Astrocyte of the hippocampus (primary cell): ENCODE results near the gene MRPL44.
A peak's percentile ranks its signal among the peaks of the same experiment; 100 is the strongest.

Experiments used
- DNase-seq: peaks from one replicate; pipeline ENCODE4 v3.0.0; 2011; ENCODE audit warnings: low read depth, low spot score

Gene MRPL44

DNA sequence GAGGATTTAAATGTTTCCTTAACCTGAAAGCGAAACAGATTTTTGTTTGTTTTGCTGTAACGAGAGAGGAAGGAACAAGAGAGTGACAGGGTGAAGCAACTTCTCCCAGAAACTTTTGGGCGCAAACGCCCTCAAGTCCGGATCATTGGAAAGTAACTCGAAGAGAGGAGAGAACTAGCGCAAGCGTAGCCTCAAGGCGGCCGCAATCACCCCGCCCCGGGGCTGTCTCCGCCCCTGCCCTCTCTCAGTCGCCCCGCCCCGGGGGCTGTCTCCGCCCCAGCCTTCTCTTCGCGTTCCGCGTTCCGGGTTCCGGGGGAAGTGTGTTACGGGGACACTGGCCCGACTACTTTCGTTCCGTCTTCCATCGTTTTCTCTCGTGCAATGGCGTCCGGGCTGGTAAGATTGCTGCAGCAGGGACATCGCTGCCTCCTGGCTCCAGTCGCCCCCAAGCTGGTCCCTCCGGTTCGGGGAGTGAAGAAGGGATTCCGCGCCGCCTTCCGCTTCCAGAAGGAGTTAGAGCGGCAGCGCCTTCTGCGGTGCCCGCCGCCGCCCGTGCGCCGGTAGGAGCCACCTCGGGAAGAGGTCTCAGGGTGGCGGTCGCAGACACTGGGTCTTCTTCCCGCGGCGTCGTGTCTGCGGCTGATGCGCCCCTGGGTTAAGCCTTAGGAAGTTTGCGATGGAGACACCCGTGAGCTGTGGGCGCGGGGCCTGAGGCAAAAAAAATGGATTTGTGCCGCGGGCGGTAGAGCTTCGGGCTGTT is at the start of gene MRPL44:
TSS of gene MRPL44 (plus strand) at position 372 of the 760 bp plus-strand sequence. CDS start at position 382, 10 bp downstream.
- DNase-seq: peak; percentile 98

- DNase-seq: no peak
Observed at GRCh38 chr2:223908304-223908998, 48.8 kb upstream of the MRPL44 start.

DNA sequence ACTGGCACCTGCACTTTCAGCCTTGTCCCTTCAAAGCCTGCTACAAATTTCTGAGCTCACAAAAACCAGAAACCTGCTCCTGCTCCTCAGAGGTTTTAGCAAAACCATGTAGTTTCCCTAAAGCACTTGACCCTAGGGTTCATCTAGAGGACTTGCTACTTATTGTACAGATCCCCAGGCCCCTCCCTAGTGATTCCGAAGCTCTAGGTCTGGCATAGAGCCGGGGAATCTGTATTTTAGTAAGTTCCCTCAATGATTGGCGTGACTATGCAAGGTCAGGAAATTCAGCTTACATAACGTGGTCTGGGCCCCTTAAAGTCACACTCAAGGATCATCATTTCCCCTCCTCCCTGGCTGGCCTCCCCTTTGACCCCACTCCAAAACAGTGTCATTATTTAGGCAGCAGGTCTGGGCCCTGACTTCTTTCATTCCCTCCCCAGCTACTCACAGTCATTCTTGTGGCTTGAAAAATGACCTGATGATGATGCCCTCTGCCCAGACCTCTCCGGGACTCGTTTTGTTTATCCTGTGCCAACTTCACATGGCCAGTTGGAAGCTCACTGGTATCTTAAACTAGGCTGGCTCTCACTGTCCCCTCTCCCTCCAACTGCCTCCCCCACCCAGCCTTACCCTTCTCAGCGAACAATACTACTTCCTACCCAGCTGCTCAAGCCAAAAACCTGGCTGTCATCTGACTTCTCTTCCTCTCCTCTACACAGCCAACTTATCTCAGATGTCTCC is 48.1 kb upstream of the MRPL44 start:
- DNase-seq: no peak

DNA sequence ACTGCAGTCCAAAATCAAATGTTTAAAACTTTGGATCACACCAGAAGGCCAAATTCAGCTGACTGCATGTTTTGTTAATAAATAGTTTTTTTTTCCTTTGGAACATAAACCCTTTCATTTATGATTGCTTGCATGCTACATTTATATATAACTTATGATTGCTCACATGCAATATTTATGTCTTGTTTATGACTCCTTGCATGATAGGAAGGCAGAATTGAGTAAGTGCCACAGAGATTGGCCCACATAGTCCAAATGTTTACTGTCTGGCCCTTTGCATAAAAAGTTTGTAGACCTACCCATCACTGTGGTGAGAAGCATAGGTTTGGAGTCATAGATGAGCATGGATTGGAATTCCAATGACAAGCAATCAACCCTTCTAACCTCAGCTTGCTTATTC is 42.9 kb upstream of the MRPL44 start:
- DNase-seq: no peak

DNA sequence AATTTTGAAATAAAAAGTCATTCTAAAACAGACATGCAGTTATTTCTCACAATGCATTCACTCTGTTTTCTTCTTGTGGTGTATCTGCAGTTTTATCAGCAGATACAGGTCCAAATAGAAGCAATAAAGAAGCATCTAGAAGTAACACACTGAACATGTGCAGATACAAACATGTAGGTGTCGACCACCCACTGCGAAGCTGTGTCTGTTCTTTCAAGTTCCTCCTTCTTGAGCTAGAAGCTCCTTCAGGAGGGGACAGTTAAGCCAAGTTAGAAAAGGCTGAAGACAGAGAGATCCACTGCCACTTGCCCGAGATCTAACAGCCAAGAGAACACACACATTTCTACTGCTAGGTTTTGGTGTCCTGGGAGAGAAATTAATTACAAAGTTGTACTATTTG is 42.2 kb upstream of the MRPL44 start:
- DNase-seq: no peak

DNA sequence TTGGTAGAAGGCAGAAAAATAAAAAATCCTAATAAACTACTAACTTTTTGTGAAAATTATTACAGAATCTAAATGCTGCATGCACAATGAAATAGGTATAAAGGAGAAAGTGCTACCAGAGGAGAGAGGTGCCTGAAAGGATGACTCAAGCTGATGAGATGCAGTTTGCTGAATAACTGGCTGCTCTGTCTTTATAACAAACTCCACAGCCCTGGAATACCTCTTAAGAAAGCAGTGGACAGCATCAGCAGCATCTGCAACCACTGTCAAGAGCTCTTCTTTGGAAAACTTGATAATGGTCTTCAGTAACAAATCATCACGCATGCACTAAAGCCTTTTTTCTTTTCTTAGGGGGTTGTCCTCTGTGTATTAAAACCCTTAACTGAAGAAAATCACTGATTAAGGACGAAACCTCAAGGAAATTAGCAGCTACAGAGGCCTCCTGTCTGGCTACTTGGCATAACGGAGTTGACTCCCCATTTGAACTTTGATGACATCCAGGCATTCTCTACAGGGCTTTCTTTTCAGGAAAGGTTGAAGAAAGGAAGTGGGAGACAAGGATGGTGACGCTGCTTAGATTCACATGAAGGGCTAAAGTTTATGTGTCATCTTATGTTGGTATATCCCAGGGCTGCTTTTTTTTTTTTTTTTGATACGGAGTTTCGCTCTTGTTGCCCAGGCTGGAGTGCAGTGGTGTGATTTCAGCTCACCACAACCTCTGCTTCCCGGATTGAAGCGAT is 40.9 kb upstream of the MRPL44 start:
- DNase-seq: no peak

GRCh38 chr2:223918671-223919134 is 38.6 kb upstream of the MRPL44 start:
- no peak for DNase-seq

DNA sequence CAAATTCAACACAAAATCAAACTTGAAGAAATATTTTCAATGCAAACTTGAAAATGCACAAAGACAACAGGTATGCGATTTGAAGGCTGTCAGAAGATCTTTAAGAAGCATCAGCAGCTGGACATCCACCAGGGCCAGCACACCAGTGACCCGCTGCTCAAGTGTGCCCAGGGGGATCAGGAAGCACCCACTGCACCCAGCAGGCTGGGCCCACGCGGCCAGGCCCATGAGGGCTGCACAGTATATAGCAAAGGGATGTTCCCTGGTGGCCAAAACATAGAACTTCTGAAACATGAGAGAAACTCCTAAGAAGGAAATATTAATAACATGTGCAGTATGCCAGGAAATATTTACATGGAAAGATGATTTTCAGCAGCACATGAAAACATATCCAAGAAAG is 37.2 kb upstream of the MRPL44 start:
- no peak for DNase-seq

- DNase-seq: no peak
Observed at GRCh38 chr2:223921204-223921603, 36.1 kb upstream of the MRPL44 start.

GRCh38 chr2:223922308-223922707 is 35.0 kb upstream of the MRPL44 start:
- no peak for DNase-seq

GRCh38 chr2:223923976-223924375 is 33.3 kb upstream of the MRPL44 start:
- no peak for DNase-seq

DNA sequence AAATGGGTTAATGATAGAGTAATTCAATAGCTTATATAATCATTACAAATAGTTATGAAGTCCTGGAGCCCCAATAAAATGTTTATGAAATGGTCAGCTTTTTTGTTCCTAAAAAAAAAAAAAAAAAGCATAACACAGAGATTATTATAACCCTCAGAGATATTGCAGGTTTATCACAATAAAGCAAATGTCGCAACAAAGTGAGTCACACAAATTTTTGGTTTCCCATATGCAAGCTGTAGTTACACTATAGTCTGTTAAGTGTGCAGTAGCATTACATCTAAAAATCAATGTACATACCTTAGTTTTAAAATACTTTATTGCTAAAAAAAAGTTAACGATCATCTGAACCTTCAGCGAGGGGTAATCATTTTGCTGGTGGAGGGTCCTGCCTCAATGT is 32.2 kb upstream of the MRPL44 start:
- no peak for DNase-seq

DNA sequence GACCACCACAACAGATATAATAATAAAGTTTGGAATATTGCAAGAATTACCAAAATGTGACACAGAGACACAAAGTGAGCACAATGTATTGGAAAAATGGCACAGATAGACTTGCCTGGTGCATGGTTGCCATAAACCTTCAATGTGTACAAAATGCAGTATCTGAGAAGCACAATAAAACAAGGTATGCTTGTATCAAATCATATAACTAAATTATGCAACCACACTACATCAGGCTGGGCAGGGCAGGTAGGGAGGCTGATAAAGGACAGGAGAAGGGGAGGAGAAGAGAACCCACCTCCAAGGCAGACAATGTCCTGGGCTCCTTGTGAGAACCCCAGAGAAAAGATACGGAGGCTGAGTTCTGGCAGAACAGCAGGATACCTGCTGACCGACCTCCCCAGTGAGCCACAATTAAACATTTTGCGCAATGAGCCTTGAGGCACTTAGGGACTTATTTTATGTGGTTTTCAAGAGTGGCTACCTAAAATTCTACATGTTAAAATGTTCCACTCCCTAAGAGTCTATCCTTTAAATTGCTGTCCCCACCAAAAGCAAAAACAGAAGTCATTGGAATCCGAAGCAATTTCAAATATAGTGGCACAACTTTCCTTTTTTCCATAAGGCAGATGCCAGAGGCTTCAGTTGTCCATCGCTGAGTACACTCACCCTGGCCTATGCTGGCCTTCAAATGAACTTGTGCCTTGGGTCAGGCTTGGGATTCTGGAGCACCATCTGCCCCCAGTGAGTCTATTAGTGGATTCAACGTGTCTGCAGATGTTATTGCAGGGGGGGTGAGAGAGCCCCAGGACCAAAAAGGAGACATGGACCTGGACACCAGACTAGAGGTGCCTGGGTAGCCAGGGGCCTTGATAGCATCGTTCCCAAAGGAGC is 28.9 kb upstream of the MRPL44 start:
- DNase-seq: no peak

GRCh38 chr2:223929571-223930102 is 27.6 kb upstream of the MRPL44 start:
- DNase-seq: no peak

DNA sequence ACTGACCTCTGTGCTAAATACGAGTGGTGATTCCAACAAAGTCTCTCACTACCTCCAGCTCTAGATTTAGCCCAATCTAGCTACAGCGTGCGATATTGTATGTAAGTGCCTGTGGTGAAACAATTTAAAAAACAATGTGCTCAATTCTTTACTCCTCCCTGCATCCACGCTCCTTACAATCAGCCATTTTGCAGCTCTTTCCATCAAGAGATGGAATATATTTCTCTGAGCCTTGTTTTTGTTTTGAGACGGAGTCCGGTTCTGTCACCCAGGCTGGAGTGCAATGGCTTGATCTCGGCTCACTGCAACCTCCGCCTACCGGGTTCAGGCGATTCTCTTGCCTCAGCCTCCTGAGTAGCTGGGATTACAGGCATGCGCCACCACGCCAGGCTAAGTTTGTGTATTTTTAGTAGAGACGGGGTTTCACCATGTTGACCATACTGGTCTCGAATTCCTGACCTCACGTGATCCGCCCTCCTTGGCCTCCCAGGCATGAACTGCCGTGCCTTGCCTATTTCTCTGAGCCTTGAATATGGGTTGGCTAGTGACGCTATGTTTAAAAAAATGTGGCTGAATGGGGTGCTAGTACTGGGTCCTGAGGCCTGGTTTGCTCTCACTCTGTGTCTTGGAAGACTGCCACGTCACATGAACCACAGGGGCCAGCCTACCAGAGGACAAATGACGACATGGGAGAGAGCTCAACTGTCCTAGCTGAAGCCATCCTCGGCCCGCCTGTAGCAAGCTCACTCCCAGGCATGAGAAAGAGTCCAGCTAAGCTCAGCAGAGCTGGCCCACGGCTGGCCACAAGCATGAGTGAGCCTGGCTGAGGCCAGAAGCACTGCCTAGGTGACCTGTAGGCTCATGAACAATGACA is 26.9 kb upstream of the MRPL44 start:
- peak; percentile 33 for DNase-seq

- no peak for DNase-seq
Observed at GRCh38 chr2:223932816-223933800, 24.2 kb upstream of the MRPL44 start.

- DNase-seq: no peak
Observed at GRCh38 chr2:223934870-223935269, 22.4 kb upstream of the MRPL44 start.

DNA sequence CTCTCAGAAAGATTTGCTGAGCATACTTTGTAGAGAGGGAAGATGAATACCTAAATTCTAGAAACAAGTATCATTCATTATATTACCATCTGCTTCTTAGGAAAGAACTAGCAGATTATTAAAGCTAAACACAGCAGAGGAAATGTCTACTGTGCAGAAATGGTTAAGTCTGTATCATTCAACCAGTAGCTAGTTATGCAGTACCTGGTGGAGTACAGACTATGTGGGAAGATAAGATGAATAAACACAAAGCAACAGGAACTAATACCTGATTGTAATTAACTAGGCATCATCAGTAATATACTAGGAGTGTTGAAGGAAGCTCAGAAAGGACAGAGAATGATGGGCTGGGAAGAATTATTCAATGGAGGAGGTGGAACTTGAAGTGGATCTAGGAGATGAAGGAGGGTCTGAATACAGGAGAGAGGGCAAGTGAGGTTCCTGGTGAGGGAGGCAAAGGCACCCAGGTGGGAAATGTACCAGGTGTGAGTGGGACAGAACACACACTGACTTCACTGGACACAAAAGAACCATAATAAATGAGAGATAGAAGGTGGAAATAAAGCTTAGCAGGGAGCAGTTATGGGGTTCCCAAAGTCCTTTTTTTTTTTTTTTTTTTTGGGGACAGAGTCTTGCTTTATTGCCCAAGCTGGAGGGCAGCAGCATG is 21.7 kb upstream of the MRPL44 start:
- DNase-seq: no peak
